GM23248 (cell line): Measurements from ENCODE around the gene NEDD9. TPM values are rescaled to one million over a fixed set of nuclear protein-coding genes. Genes with fewer than 3 reads are reported as not detected.

Experiments used
- DNase-seq: peaks from one replicate; pipeline ENCODE4 v3.0.0-alpha.2; 2015
- H2AFZ ChIP-seq: fragments of 200-600 bp; sonication (generic); 2 replicates; pipeline ENCODE4 v1.6.1; 2016; ENCODE audit warnings: antibody characterized with exemption
- H3F3A ChIP-seq: fragments of 200-600 bp; sonication (generic); 2 replicates; pipeline ENCODE4 v1.6.1; 2016; ENCODE audit warnings: mild to moderate bottlenecking, antibody characterized with exemption, mixed run types; ENCODE audit not compliant: insufficient read depth
- H3K27ac ChIP-seq: fragments of 200-600 bp; sonication (generic); 2 replicates; pipeline ENCODE4 v1.5.1; 2016; ENCODE audit warnings: mild to moderate bottlenecking
- H3K27me3 ChIP-seq: fragments of 200-600 bp; sonication (generic); replicated peaks from 2 replicates; pipeline ENCODE4 v1.6.1; 2016; ENCODE audit warnings: mild to moderate bottlenecking; ENCODE audit not compliant: insufficient read depth
- H3K36me3 ChIP-seq: fragments of 200-600 bp; sonication (generic); 2 replicates; pipeline ENCODE4 v1.6.1; 2016; ENCODE audit warnings: low read depth, mild to moderate bottlenecking
- H3K4me1 ChIP-seq: fragments of 200-600 bp; sonication (generic); 2 replicates; pipeline ENCODE4 v1.6.1; 2016; ENCODE audit warnings: mild to moderate bottlenecking; ENCODE audit not compliant: insufficient read depth
- H3K4me2 ChIP-seq: fragments of 200-600 bp; sonication (generic); one replicate; pipeline ENCODE4 v1.6.1; 2016; ENCODE audit warnings: mild to moderate bottlenecking; ENCODE audit not compliant: unreplicated experiment
- H3K4me3 ChIP-seq: fragments of 200-600 bp; sonication (generic); 2 replicates; pipeline ENCODE4 v1.5.1; 2016; ENCODE audit warnings: mild to moderate bottlenecking
- H3K79me2 ChIP-seq: fragments of 200-600 bp; sonication (generic); 2 replicates; pipeline ENCODE4 v1.6.1; 2016; ENCODE audit warnings: mild to moderate bottlenecking; ENCODE audit not compliant: insufficient read depth
- H3K9ac ChIP-seq: fragments of 200-600 bp; sonication (generic); 2 replicates; pipeline ENCODE4 v1.6.1; 2016; ENCODE audit warnings: mild to moderate bottlenecking
- H3K9me2 ChIP-seq: fragments of 200-600 bp; sonication (generic); 2 replicates; pipeline ENCODE4 v1.6.1; 2016; ENCODE audit warnings: mixed run types, mild to moderate bottlenecking, moderate library complexity; ENCODE audit not compliant: insufficient read depth
- H3K9me3 ChIP-seq: fragments of 200-600 bp; sonication (generic); one replicate; pipeline ENCODE4 v1.6.1; 2017; ENCODE audit warnings: low read depth
- H4K20me1 ChIP-seq: fragments of 200-600 bp; sonication (generic); 2 replicates; pipeline ENCODE4 v1.6.0; 2016; ENCODE audit not compliant: insufficient read depth
- EZH2 ChIP-seq: fragments of 200-600 bp; sonication (generic); IDR thresholded peaks from 2 replicates; pipeline ENCODE4 v1.6.1; 2018; ENCODE audit warnings: antibody characterized with exemption, mild to moderate bottlenecking; ENCODE audit not compliant: insufficient read depth, poor library complexity, severe bottlenecking
- EZH2phosphoT487 ChIP-seq: fragments of 200-600 bp; sonication (generic); IDR thresholded peaks from 2 replicates; pipeline ENCODE4 v1.6.1; 2018; ENCODE audit warnings: antibody characterized with exemption, moderate library complexity, mild to moderate bottlenecking, low read depth; ENCODE audit not compliant: insufficient read depth
- WGBS, 2 experiments: methylation state at CpG; one replicate each; pipeline ENCODE4 v1.1.6; 2015 to 2017; ENCODE audit warnings: low lambda C conversion rate in 2 of 2, low coverage in 1 of 2; ENCODE audit errors: missing lambda C conversion rate in 2 of 2; 5-methylcytosine and 5-hydroxymethylcytosine counted together
- in situ Hi-C: fragments of 300-500 bp; cut with MboI; formaldehyde crosslinking; loops from 2 replicates; pipeline ENCODE4 v1.15.0; 2020
- polyA plus RNA-seq: library from polyadenylated mRNA; unstranded; fragments of >200 nt; fragmentation: Nextera tagmentation; extraction: Ambion mirVana; gene quantifications from 2 replicates; pipeline ENCODE4 v1.2.1, GENCODE V29; 2016
- total RNA-seq: library from RNA; depleted of rRNA; stranded (reverse); fragments of >200 nt; shearing (Covaris generic); gene quantifications from 2 replicates; pipeline ENCODE4 v1.2.3, GENCODE V29; 2014

The NEDD9 gene
- total and polyA plus RNA-seq, 2 experiments from 2014 or later, result 3.0 to 4.2 TPM

GRCh38 chr6:11231564-11232192 is 790 bp downstream of the NEDD9 start:
- Histone ChIP-seq H3K9me3 (no peaks in the 10 kb centered on the region), H4K20me1 (no peaks in the 10 kb centered on the region), H3F3A (peaks cover 47% of the 10 kb centered on the region), H3K9me2 (no peaks in the 10 kb centered on the region), H3K36me3 (no peaks in the 10 kb centered on the region), H3K27me3 (no peaks in the 10 kb centered on the region), H3K4me2 (peak overlapping the region; percentile 97), H3K4me3 (peak overlapping the region; percentile 82), H3K9ac (peak overlapping the region; percentile 73), H3K4me1 (peaks cover 38% of the 10 kb centered on the region), H3K79me2 (0 out of 2 replicates have a peak, but pooled peaks cover 24% of the 10 kb centered on the region), H2AFZ (peak overlapping the region; percentile 92), H3K27ac (peak overlapping the region; percentile 67)
- in situ Hi-C loops, result no loop called here
- WGBS, 2 experiments, result 2% methylated on average over 6 of the region's 6 CpGs
- no peak for TF ChIP-seq EZH2
- TF ChIP-seq EZH2phosphoT487, result no peak
- DNase-seq, result peak; percentile 80

GRCh38 chr6:11231108-11231463 is 1.4 kb downstream of the NEDD9 start:
- H3K27me3 ChIP-seq, result no peaks in the 10 kb centered on the region
- H4K20me1 ChIP-seq, result no peaks in the 10 kb centered on the region
- peak overlapping the region; percentile 73 for H3K9ac ChIP-seq
- in situ Hi-C loops, result no loop called here
- TF ChIP-seq EZH2phosphoT487 (no peak), EZH2 (no peak)
- no peaks in the 10 kb centered on the region for H3K36me3 ChIP-seq
- no peaks in the 10 kb centered on the region for H3K9me2 ChIP-seq
- peaks cover 38% of the 10 kb centered on the region for H3K4me1 ChIP-seq
- 33 to 48% methylated on average over 1 of the region's 1 CpG for WGBS, 2 experiments
- peak overlapping the region; percentile 97 for H3K4me2 ChIP-seq
- no peak for DNase-seq
- peaks cover 47% of the 10 kb centered on the region for H3F3A ChIP-seq
- 0 out of 2 replicates have a peak, but pooled peaks cover 24% of the 10 kb centered on the region for H3K79me2 ChIP-seq
- H2AFZ ChIP-seq, result peak overlapping the region; percentile 47; the same call in 1 of the 2 replicates
- H3K27ac ChIP-seq, result peak overlapping the region; percentile 3; the same call in 1 of the 2 replicates
- no peaks in the 10 kb centered on the region for H3K9me3 ChIP-seq
- H3K4me3 ChIP-seq, result peak overlapping the region; percentile 82

GRCh38 chr6:11230158-11231107 is 2.0 kb downstream of the NEDD9 start:
- in situ Hi-C loops, result no loop called here
- Histone ChIP-seq H3K4me1 (peaks cover 38% of the 10 kb centered on the region), H3K27me3 (no peaks in the 10 kb centered on the region), H3K9me3 (no peaks in the 10 kb centered on the region), H3K4me3 (peak overlapping the region; percentile 82), H3K9ac (peak overlapping the region; percentile 73; the same call in 1 of the 2 replicates), H3F3A (peaks cover 47% of the 10 kb centered on the region), H4K20me1 (no peaks in the 10 kb centered on the region), H3K27ac (peak overlapping the region; percentile 1; the same call in 1 of the 2 replicates), H2AFZ (peak overlapping the region; percentile 47; the same call in 1 of the 2 replicates), H3K9me2 (no peaks in the 10 kb centered on the region), H3K79me2 (0 out of 2 replicates have a peak, but pooled peaks cover 24% of the 10 kb centered on the region), H3K4me2 (peak overlapping the region; percentile 97), H3K36me3 (no peaks in the 10 kb centered on the region)
- no peak for TF ChIP-seq EZH2
- no peak for TF ChIP-seq EZH2phosphoT487
- 45 to 53% methylated on average over 9 of the region's 9 CpGs for WGBS, 2 experiments
- DNase-seq, result peak; percentile 47

- Histone ChIP-seq H3F3A (peaks cover 47% of the 10 kb centered on the region), H3K9ac (peak overlapping the region; percentile 73; the same call in 1 of the 2 replicates), H3K4me2 (peak overlapping the region; percentile 97), H3K4me1 (peaks cover 45% of the 10 kb centered on the region), H3K27ac (no peak overlapping the region), H3K4me3 (peak overlapping the region; percentile 82), H3K79me2 (0 out of 2 replicates have a peak, but pooled peaks cover 24% of the 10 kb centered on the region), H3K9me2 (no peaks in the 10 kb centered on the region), H3K27me3 (no peaks in the 10 kb centered on the region), H2AFZ (peak overlapping the region; percentile 47; the same call in 1 of the 2 replicates), H3K9me3 (no peaks in the 10 kb centered on the region), H3K36me3 (no peaks in the 10 kb centered on the region), H4K20me1 (no peaks in the 10 kb centered on the region)
- DNase-seq, result peak; percentile 31
- in situ Hi-C loops, result no loop called here
- WGBS, 2 experiments, result 18 to 25% methylated on average over 5 of the region's 5 CpGs
- TF ChIP-seq EZH2phosphoT487 (no peak), EZH2 (no peak)
These were observed 2.8 kb downstream of the NEDD9 start for GRCh38 chr6:11229655-11230046.
